Osteoblast (primary cell): ENCODE measurements around the gene APLP2. TPM values are rescaled to one million over a fixed set of nuclear protein-coding genes. Genes with fewer than 3 reads are reported as not detected.
"Not testable (repeated sequence)": the region's sequence is repeated elsewhere in the genome, so short reads cannot be mapped to it uniquely, and the experiment has no call there.

Experiments
- DNase-seq: peaks from one replicate; pipeline ENCODE4 v3.0.0; 2011; ENCODE audit warnings: low spot score, mixed read lengths; ENCODE audit not compliant: insufficient read length; ENCODE audit errors: missing footprints
- H2AFZ ChIP-seq: 2 replicates; pipeline ENCODE4 v1.6.0; 2011; ENCODE audit warnings: mild to moderate bottlenecking, low read length
- H3K27ac ChIP-seq: 2 replicates; pipeline ENCODE4 v1.5.1; 2011; ENCODE audit warnings: mild to moderate bottlenecking, low read depth, low read length, moderate library complexity
- H3K27me3 ChIP-seq: 2 replicates; pipeline ENCODE4 v1.6.0; 2012; ENCODE audit warnings: mild to moderate bottlenecking, control low read depth, inconsistent platforms, low read length, moderate library complexity; ENCODE audit not compliant: insufficient read depth
- H3K36me3 ChIP-seq: 2 replicates; pipeline ENCODE4 v1.5.1; 2011; ENCODE audit warnings: mild to moderate bottlenecking, low read length, control low read depth, moderate library complexity; ENCODE audit not compliant: insufficient read depth
- H3K4me1 ChIP-seq: 2 replicates; pipeline ENCODE4 v1.5.1; 2011; ENCODE audit warnings: mild to moderate bottlenecking, low read length, control low read depth, moderate library complexity; ENCODE audit not compliant: insufficient read depth
- H3K4me2 ChIP-seq: 2 replicates; pipeline ENCODE4 v1.6.0; 2011; ENCODE audit warnings: mild to moderate bottlenecking, low read length; ENCODE audit not compliant: insufficient read depth
- H3K4me3 ChIP-seq: fragments of 200-600 bp; sonication (generic); 3 replicates; pipeline ENCODE4 v1.5.1; 2012; ENCODE audit warnings: mild to moderate bottlenecking, low read length, inconsistent platforms; ENCODE audit not compliant: insufficient read depth
- H3K79me2 ChIP-seq: 2 replicates; pipeline ENCODE4 v1.6.0; 2012; ENCODE audit warnings: mild to moderate bottlenecking, low read length, control low read depth, inconsistent platforms; ENCODE audit not compliant: insufficient read depth
- H3K9me3 ChIP-seq: 2 replicates; pipeline ENCODE4 v1.5.1; 2011; ENCODE audit warnings: low read depth, low read length, control low read depth
- H4K20me1 ChIP-seq: 2 replicates; pipeline ENCODE4 v1.6.0; 2012; ENCODE audit warnings: mild to moderate bottlenecking, low read length, control low read depth; ENCODE audit not compliant: insufficient read depth
- CTCF ChIP-seq: IDR thresholded peaks from 2 replicates; pipeline ENCODE4 v1.5.1; 2011; ENCODE audit warnings: mild to moderate bottlenecking, low read depth, low read length, moderate library complexity; ENCODE audit errors: extremely low read depth
- total RNA-seq: library from RNA; depleted of rRNA; stranded (reverse); fragments of >200 nt; gene quantifications from 2 replicates; pipeline ENCODE4 v1.2.3, GENCODE V29; 2012

Gene APLP2
- total RNA-seq, 1 donor = 331 TPM

DNA sequence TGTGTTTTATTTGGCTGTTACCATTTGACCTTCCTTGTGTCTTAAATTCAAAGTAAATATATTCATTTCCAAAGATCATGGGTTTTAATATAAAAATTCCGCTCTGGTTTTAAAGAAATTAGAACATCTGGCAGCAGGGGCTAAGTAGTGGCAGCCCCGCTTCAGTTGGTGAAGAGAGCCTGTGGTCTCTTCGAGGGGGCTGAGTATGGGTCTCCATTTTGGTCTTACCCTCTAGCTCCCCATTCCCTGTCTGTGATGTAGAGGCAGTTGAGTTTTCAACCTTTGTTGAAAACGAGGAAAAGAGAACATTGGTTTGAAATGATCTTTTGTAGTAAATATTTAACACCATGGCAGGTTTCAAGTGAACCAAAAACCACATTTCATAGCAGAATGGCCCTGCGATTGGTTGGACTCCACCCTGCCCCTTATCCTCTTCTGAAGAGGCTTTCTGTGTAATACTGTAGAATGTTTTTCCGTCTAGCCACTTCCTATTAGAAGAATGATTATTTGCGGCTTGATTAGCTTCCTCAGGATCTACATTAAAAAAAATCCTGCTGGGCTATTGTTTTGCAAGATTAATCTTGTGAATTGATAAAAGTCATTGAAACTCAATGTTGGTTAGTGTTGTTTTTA, 17.7 kb downstream of the APLP2 start:
- H3K4me2 ChIP-seq = no peak overlapping the region
- H3K27ac ChIP-seq = no peak overlapping the region
- H3K4me1 ChIP-seq = no peaks in the 10 kb centered on the region
- no peak for TF ChIP-seq CTCF
- DNase-seq = no peak
- peaks cover 71% of the 10 kb centered on the region for H3K79me2 ChIP-seq
- no peak overlapping the region for H2AFZ ChIP-seq
- H3K36me3 ChIP-seq = peaks cover 5% of the 10 kb centered on the region
- H4K20me1 ChIP-seq = peaks cover 59% of the 10 kb centered on the region
- no peaks in the 10 kb centered on the region for H3K9me3 ChIP-seq
- H3K27me3 ChIP-seq = no peaks in the 10 kb centered on the region
- H3K4me3 ChIP-seq = no peak overlapping the region

GRCh38 chr11:130088217-130088616, 18.5 kb downstream of the APLP2 start:
- H3K4me1 ChIP-seq = no peaks in the 10 kb centered on the region
- no peak overlapping the region for H3K4me2 ChIP-seq
- no peak for DNase-seq
- H4K20me1 ChIP-seq = peaks cover 59% of the 10 kb centered on the region
- H3K36me3 ChIP-seq = no peaks in the 10 kb centered on the region
- no peak overlapping the region for H3K27ac ChIP-seq
- no peaks in the 10 kb centered on the region for H3K9me3 ChIP-seq
- H3K27me3 ChIP-seq = no peaks in the 10 kb centered on the region
- H3K4me3 ChIP-seq = no peak overlapping the region
- TF ChIP-seq CTCF = no peak
- H2AFZ ChIP-seq = no peak overlapping the region
- peaks cover 69% of the 10 kb centered on the region for H3K79me2 ChIP-seq

DNA sequence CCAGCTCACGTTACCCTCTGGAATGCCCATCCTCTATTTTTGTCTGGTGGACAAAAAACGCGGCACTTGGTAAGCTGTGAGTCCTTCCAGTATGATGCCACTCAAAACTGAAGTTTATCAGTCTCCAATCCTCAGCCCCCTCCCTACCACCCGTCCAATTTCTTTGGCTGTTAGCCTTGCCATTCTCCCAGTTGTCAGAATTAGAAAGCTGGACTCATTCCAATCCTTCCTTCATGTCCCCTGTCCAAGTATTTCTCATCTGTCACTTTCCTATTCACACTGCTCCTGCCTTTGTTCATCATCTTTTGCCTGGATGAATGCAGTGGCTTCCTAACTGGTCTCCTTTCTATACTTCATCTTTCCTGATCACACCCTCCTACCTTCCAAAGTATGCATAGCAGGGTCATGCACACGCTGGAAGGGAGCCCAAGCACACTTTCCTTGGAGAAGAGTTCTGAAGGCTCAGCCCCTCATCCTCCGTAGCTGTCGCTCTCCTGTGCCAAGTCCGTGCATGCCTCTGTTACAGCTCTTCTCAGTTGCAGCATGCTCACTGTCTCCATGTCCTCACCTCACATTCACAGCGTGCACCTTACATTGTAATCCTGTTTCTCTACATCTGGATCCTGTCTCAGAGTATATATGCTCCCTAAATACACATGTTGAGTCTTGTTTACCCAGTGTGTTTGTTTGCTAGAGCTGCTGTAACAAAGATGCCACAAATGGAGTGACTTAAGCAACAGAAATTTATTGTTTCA, 19.4 kb downstream of the APLP2 start:
- Histone ChIP-seq H3K4me1 (no peaks in the 10 kb centered on the region), H3K79me2 (peaks cover 65% of the 10 kb centered on the region), H3K36me3 (no peaks in the 10 kb centered on the region), H3K27ac (no peak overlapping the region), H3K27me3 (no peaks in the 10 kb centered on the region), H3K4me3 (no peak overlapping the region), H4K20me1 (peaks cover 58% of the 10 kb centered on the region), H3K9me3 (no peaks in the 10 kb centered on the region), H3K4me2 (no peak overlapping the region), H2AFZ (no peak overlapping the region)
- DNase-seq = no peak
- no peak for TF ChIP-seq CTCF

DNA sequence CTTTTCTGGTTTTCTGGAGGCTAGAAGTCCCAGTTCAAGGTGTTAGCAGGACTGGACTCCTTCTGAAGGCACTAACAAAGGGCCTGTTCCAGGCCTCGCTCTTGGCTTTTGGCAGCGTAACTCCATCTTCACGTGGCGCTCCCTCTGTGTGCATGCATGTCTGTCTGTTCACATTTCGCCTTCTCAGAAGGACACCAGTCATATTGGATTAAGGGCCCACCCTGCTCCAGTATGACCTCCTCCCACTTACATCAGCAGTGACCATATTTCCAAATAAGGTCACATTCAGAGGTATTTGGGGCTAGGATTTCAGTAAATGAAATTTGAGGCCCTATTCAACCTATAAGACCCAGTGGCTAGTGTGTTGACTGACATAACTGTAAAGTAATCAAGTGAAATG, 20.0 kb downstream of the APLP2 start:
- H4K20me1 ChIP-seq = peaks cover 61% of the 10 kb centered on the region
- H3K4me2 ChIP-seq = no peak overlapping the region
- no peaks in the 10 kb centered on the region for H3K9me3 ChIP-seq
- H3K27ac ChIP-seq = no peak overlapping the region
- DNase-seq = no peak
- no peak for TF ChIP-seq CTCF
- no peaks in the 10 kb centered on the region for H3K4me1 ChIP-seq
- H2AFZ ChIP-seq = no peak overlapping the region
- no peak overlapping the region for H3K4me3 ChIP-seq
- H3K79me2 ChIP-seq = peaks cover 64% of the 10 kb centered on the region
- no peaks in the 10 kb centered on the region for H3K36me3 ChIP-seq
- H3K27me3 ChIP-seq = no peaks in the 10 kb centered on the region

- not testable (repeated sequence) for H3K4me3 ChIP-seq, H3K36me3 ChIP-seq, DNase-seq, H3K27ac ChIP-seq, H3K27me3 ChIP-seq, H3K9me3 ChIP-seq, H3K4me2 ChIP-seq, H2AFZ ChIP-seq, H3K4me1 ChIP-seq
- H4K20me1 ChIP-seq = peaks cover 63% of the 10 kb centered on the region
- peaks cover 64% of the 10 kb centered on the region for H3K79me2 ChIP-seq
These were observed 20.8 kb downstream of the APLP2 start for GRCh38 chr11:130090517-130090916.

DNA sequence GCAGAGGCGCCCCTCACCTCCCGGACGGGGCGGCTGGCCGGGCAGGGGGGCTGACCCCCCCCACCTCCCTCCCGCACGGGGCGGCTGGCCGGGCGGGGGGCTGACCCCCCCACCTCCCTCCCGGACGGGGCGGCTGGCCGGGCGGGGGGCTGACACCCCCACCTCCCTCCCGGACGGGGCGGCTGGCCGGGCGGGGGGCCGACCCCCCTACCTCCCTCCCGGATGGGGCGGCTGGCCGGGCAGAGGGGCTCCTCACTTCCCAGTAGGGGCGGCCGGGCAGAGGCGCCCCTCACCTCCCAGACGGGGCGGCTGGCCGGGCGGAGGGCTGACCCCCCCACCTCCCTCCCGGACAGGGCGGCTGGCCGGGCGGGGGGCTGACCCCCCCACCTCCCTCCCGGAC, 21.5 kb downstream of the APLP2 start:
- not testable (repeated sequence) for H3K4me1 ChIP-seq, H3K9me3 ChIP-seq, H3K4me2 ChIP-seq, H3K27ac ChIP-seq, H2AFZ ChIP-seq, DNase-seq, H3K4me3 ChIP-seq, H3K27me3 ChIP-seq, H3K36me3 ChIP-seq
- H3K79me2 ChIP-seq = peaks cover 64% of the 10 kb centered on the region
- peaks cover 64% of the 10 kb centered on the region for H4K20me1 ChIP-seq
